ENCODE measurements around the gene UQCRQ.
A peak's percentile ranks its signal among the peaks of the same experiment; 100 is the strongest.

UQCRQ gene

GRCh38 chr5:132866342-132867045 lies at the start of gene UQCRQ, which contains the start of gene GDF9:
UQCRQ (plus strand) TSS chr5:132866642; CDS start chr5:132866882, 240 bp downstream.
GDF9 (minus strand) TSS chr5:132866469; CDS start chr5:132864533, 1,936 bp downstream.
- Histone ChIP-seq H3K4me2 (peak within 1 kb of the TSS; percentile 90), H4K20me1 (peaks cover 21% of the 10 kb centered on the region; the same call in 1 of the 2 replicates), H3K9me3 (no peaks in the 10 kb centered on the region), H3K27me3 (no peaks in the 10 kb centered on the region), H3K4me3 (peak within 1 kb of the TSS; percentile 89), H3K9ac (peak within 1 kb of the TSS; percentile 94), H3K4me1 (peaks cover 26% of the 10 kb centered on the region), H3K36me3 (peaks cover 39% of the 10 kb centered on the region), H3K27ac (peak within 1 kb of the TSS; percentile 91)
- no peak for TF ChIP-seq Cebpa-rat (IDR thresholded peaks at IDR 0.05)

DNA sequence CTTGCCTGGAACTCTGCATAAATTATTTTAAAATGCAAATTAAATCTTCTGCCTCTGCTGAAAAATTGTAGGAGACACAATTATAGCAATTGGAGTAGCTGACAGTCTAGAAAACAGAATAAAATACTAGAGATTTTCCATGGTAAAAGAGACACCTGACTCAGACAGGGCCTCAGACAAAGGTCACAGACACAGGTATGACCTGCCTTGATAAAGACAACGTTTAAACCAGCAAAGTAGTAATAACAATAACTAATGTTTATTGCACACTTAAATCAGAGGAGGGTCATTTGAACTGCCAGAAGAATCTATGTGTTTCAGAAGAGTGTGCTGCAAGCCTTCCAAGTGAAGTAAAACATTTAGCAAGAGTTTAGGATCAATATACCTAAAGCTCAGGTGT lies 49.4 kb upstream of the UQCRQ start:
- Histone ChIP-seq H3K4me1 (peaks cover 13% of the 10 kb centered on the region), H3K9me3 (peaks cover 11% of the 10 kb centered on the region), H3K27me3 (peaks cover 89% of the 10 kb centered on the region), H3K4me2 (no peak overlapping the region), H3K36me3 (no peaks in the 10 kb centered on the region), H3K9ac (no peak overlapping the region), H3K4me3 (no peak overlapping the region), H4K20me1 (peaks cover 26% of the 10 kb centered on the region), H3K27ac (no peak overlapping the region)
- no peak for TF ChIP-seq Cebpa-rat (IDR thresholded peaks at IDR 0.05)

- no peak for TF ChIP-seq Cebpa-rat (IDR thresholded peaks at IDR 0.05)
- H4K20me1 ChIP-seq, result peaks cover 15% of the 10 kb centered on the region; the same call in 1 of the 2 replicates
- H3K27ac ChIP-seq, result no peak overlapping the region
- H3K4me2 ChIP-seq, result peak overlapping the region; percentile 43
- H3K9ac ChIP-seq, result no peak overlapping the region
- peaks cover 4% of the 10 kb centered on the region for H3K9me3 ChIP-seq
- H3K4me1 ChIP-seq, result no peaks in the 10 kb centered on the region; the same call in 1 of the 2 replicates
- peaks cover 89% of the 10 kb centered on the region for H3K27me3 ChIP-seq
- no peak overlapping the region for H3K4me3 ChIP-seq
- no peaks in the 10 kb centered on the region for H3K36me3 ChIP-seq
Observed at GRCh38 chr5:132819468-132819867, 47.0 kb upstream of the UQCRQ start.

GRCh38 chr5:132820162-132820754 lies 46.2 kb upstream of the UQCRQ start:
- H3K27me3 ChIP-seq, result peaks cover 89% of the 10 kb centered on the region
- H4K20me1 ChIP-seq, result peaks cover 21% of the 10 kb centered on the region; the same call in 1 of the 2 replicates
- no peak for TF ChIP-seq Cebpa-rat (IDR thresholded peaks at IDR 0.05)
- H3K4me2 ChIP-seq, result 0 out of 2 replicates have a peak overlapping the region, but pooled peaks have one; percentile 43
- H3K9ac ChIP-seq, result no peak overlapping the region
- H3K27ac ChIP-seq, result no peak overlapping the region
- H3K4me1 ChIP-seq, result no peaks in the 10 kb centered on the region; the same call in 1 of the 2 replicates
- H3K9me3 ChIP-seq, result no peaks in the 10 kb centered on the region
- no peaks in the 10 kb centered on the region for H3K36me3 ChIP-seq
- no peak overlapping the region for H3K4me3 ChIP-seq

DNA sequence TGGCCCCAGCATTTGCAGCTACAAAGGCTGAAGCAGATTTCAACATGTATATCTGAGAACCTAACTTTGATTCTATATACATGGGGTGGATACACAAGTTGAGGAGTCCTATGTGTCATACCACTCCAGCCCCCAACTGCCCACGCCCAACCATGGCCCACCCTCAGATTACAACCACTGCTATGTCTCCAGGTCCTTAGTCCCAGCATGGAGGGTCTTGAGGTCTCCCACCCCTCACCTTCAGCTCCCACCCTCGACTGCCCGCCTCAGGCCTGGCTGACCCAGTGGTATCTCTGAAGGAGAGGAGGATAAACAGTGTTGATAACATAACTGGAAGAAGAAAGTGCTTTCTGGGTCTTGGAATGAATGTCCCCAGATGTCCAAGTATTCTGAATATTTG lies 45.1 kb upstream of the UQCRQ start:
- peaks cover 96% of the 10 kb centered on the region for H3K27me3 ChIP-seq
- H3K27ac ChIP-seq, result no peak overlapping the region
- no peak for TF ChIP-seq Cebpa-rat (IDR thresholded peaks at IDR 0.05)
- no peak overlapping the region for H3K4me2 ChIP-seq
- H3K9me3 ChIP-seq, result no peaks in the 10 kb centered on the region
- no peak overlapping the region for H3K9ac ChIP-seq
- H3K4me3 ChIP-seq, result no peak overlapping the region
- H3K4me1 ChIP-seq, result no peaks in the 10 kb centered on the region; the same call in 1 of the 2 replicates
- peaks cover 32% of the 10 kb centered on the region; the same call in 1 of the 2 replicates for H4K20me1 ChIP-seq
- no peaks in the 10 kb centered on the region for H3K36me3 ChIP-seq

- Histone ChIP-seq H3K9ac (no peak overlapping the region), H3K36me3 (no peaks in the 10 kb centered on the region), H3K27ac (no peak overlapping the region), H3K9me3 (no peaks in the 10 kb centered on the region), H4K20me1 (peaks cover 32% of the 10 kb centered on the region; the same call in 1 of the 2 replicates), H3K27me3 (peaks cover 100% of the 10 kb centered on the region), H3K4me1 (no peaks in the 10 kb centered on the region; the same call in 1 of the 2 replicates), H3K4me2 (no peak overlapping the region), H3K4me3 (no peak overlapping the region)
- TF ChIP-seq Cebpa-rat (IDR thresholded peaks at IDR 0.05), result no peak
Observed at GRCh38 chr5:132821791-132822190, 44.7 kb upstream of the UQCRQ start.

DNA sequence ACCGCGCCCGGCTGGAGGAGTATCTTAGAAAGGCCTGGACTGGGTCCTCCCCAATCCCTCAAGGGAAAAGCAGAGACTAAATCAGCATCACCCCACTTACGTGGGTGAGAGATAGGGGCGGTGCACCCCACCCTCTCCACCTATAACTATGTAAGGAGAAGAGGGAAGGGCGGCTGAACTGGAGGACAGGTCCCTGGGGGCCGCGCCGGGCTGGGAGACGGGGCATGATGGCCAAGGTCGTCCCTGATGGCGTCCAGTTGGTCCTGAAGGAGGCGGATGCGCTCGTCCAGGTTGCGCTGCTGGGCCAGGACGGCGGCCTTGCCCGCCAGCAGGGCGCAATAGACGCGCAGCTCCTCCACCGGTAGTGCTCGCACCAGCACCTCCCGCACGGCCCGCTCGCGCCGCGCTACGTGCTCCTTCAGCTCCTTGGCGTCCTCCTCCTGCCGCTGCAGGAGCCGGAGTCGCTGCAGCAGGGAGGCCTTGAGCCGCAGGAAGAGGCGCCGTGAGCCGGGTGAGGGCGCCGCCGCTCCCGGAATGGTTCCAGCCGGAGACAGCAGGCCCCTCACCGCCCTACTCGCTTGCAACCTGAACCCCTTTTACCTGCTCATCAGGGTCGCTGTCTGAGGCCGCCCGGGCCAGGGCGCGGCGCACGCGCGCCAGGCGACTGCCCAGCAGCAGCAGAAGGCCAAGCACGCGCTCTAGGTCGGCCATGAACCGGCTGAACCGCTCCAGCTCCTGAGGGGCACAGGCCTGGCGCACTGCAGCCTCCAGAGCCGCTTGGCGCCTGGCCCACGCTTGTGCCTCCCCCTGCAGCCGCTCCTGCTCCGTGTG lies 43.6 kb upstream of the UQCRQ start:
- Histone ChIP-seq H3K4me1 (no peaks in the 10 kb centered on the region; the same call in 1 of the 2 replicates), H3K9me3 (no peaks in the 10 kb centered on the region), H3K27ac (no peak overlapping the region), H3K4me3 (0 out of 2 replicates have a peak overlapping the region, but pooled peaks have one; percentile 36), H3K36me3 (no peaks in the 10 kb centered on the region), H4K20me1 (peaks cover 32% of the 10 kb centered on the region; the same call in 1 of the 2 replicates), H3K4me2 (peak overlapping the region; percentile 53), H3K27me3 (peaks cover 100% of the 10 kb centered on the region), H3K9ac (no peak overlapping the region)
- TF ChIP-seq Cebpa-rat (IDR thresholded peaks at IDR 0.05), result no peak

DNA sequence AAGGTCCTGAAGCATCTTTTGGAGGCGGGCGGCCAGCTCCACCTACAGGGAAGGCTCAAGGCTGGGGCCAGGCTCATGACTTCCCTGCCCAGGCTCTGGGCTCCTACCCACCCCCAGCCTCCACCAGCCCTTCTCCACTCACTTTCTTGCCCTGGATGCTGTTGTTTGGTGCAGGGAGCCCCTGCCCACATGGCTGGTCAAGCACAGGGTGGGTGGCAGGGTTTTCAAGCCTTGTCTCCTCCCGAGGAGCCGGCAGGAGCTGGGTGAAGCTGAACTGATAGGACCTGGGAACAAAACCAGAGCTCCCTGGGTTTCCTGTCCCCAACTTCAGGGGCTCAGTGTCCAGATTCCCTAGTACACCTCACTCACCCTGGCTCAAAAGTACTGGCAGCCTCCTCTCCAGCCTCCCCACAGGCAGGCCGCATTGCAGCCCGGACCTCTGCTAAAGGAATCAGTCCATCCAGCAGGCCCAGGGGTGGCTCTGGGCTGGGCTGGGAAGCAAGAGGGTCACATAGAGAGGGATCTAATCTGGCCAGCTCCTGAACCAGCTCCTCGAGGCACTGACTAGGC lies 42.9 kb upstream of the UQCRQ start:
- peaks cover 100% of the 10 kb centered on the region for H3K27me3 ChIP-seq
- H3K4me1 ChIP-seq, result no peaks in the 10 kb centered on the region; the same call in 1 of the 2 replicates
- no peaks in the 10 kb centered on the region for H3K36me3 ChIP-seq
- no peak overlapping the region for H3K9ac ChIP-seq
- TF ChIP-seq Cebpa-rat (IDR thresholded peaks at IDR 0.05), result no peak
- no peak overlapping the region for H3K4me3 ChIP-seq
- H3K27ac ChIP-seq, result no peak overlapping the region
- H4K20me1 ChIP-seq, result peaks cover 32% of the 10 kb centered on the region; the same call in 1 of the 2 replicates
- peak overlapping the region; percentile 53; the same call in 1 of the 2 replicates for H3K4me2 ChIP-seq
- H3K9me3 ChIP-seq, result no peaks in the 10 kb centered on the region

DNA sequence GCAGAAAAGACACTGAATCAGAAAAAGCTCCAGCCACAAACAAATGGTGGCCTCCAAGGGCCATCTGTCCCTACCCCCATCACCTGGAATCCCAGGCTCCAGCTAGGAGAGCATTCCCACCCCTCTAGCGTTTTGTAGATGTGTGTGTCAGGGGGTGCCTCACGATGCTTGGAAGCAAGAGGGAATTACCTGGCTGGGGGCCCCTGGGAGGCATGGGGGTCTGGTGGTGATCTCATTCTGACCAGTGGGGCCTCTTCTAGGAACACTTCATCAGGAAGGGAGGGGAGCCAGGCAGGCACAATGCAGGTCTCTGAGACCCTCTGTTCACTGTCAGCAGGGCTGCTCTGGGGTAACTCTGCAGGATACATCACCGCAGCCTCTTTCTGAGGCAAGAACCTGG lies 42.0 kb upstream of the UQCRQ start:
- no peak overlapping the region for H3K9ac ChIP-seq
- H3K4me1 ChIP-seq, result no peaks in the 10 kb centered on the region; the same call in 1 of the 2 replicates
- H3K27me3 ChIP-seq, result peaks cover 100% of the 10 kb centered on the region
- no peak overlapping the region for H3K27ac ChIP-seq
- peaks cover 35% of the 10 kb centered on the region; the same call in 1 of the 2 replicates for H4K20me1 ChIP-seq
- no peak for TF ChIP-seq Cebpa-rat (IDR thresholded peaks at IDR 0.05)
- H3K36me3 ChIP-seq, result no peaks in the 10 kb centered on the region
- no peak overlapping the region for H3K4me3 ChIP-seq
- H3K4me2 ChIP-seq, result no peak overlapping the region
- H3K9me3 ChIP-seq, result no peaks in the 10 kb centered on the region
